ENCODE results near the gene ADAM10.

ADAM10 gene

DNA sequence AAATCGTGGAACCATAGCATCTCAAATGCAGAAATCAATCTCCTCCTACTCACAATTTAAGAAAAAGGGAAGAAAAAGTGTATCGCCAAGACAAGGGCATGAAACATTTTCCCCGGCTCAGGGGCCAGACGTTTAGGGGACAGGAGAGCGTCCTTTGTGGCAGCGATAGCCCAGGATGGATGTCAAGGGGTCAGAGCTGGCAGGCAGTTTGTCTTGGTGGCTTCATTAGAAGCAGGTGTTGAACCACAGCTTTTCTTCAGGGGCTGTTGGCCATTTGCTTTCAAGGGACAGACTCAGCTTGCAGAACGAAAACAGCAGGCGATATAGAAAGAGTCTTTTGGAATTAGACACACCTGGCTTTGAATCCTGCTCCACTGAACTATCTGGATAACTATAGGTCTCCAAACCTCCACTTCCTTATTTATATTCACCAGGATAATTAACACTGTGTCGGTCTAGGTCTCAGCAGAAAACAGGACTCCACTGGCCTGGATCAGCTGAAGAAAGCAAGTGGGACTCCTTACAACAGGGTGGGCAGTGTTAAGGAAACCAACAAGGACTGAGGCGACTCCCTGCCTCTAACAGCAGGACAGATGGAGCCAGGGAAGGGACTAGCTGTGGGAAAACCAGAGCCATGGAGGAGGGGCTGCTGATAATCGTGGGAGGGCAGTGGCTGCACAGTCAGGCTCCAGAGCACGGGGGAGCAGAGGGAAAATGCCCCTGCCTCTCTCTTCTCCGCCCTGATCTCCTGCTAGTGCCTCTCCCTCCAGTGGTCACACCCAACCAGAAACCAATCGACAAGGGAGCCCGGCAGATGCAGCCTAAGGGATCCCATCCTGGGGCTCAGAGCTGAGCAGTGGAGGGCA, 194.1 kb downstream of the ADAM10 start:
- Histone ChIP-seq H3K9me3 (ENCODE audit: control insufficient read depth, low read length) (peaks cover 4% of the 10 kb centered on the region), H3K9ac (ENCODE audit: low read length) (no peak overlapping the region), H3K4me1 (ENCODE audit: control insufficient read depth, insufficient read depth, low read length) (peaks cover 17% of the 10 kb centered on the region), H3K4me3 (ENCODE audit: low read length) (no peak overlapping the region), H3K36me3 (ENCODE audit: control insufficient read depth, insufficient read depth, low read length, severe bottlenecking) (no peaks in the 10 kb centered on the region), H3K27me3 (replicated peaks; ENCODE audit: control insufficient read depth, insufficient read depth, low read length) (no peaks in the 10 kb centered on the region)
- DNase-seq (ENCODE audit: low read depth) = no peak

DNA sequence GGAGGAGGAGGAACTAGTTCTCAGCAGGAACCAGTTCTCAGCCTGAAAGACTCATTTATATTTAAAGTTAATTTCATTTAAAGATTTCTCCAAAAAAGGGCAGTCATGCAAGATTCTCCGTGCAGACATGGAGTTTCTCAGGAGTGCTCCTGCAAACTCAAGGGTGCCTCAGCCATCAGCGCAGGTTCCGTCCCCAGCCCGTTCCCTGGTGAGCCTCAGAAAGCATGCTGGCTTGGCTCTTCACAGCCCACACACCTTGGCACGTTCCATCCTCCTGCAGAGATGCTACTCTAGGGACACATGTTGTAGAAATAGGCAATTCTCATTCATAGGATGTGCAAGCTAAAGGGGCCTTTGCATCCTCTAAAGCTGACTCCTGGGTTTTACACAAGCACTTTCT, 194.7 kb downstream of the ADAM10 start:
- DNase-seq (ENCODE audit: low read depth) = no peak
- Histone ChIP-seq H3K9ac (ENCODE audit: low read length) (no peak overlapping the region), H3K36me3 (ENCODE audit: control insufficient read depth, insufficient read depth, low read length, severe bottlenecking) (no peaks in the 10 kb centered on the region)

DNA sequence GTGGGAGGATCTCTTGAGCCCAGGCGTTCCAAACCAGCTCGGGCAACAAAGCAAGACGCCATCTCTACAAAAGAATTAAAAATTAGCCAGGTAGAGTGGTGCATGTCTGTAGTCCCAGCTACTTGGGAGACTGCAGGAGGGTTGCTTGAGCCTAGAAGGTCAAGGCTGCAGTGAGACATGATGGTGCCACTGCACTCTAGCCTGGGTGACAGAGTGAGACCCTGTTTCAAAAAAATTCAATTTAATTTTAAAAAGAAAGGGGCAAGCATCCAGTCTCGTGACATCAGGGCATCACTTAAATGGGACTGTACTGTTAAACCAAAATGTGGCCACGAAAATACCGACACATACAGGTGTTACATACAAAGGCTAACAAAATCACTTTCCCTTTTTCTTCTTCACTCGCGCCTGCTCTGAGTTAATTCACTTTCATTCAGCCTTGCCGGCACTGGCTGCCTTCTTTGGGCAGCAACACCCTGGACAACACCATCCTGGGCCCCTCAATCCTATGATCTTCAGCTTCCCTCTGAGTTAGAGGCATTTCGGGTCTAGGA, 196.1 kb downstream of the ADAM10 start:
- Histone ChIP-seq H3K9ac (ENCODE audit: low read length) (no peak overlapping the region), H3K36me3 (ENCODE audit: control insufficient read depth, insufficient read depth, low read length, severe bottlenecking) (no peaks in the 10 kb centered on the region), H3K4me1 (ENCODE audit: control insufficient read depth, insufficient read depth, low read length) (peaks cover 22% of the 10 kb centered on the region), H3K9me3 (ENCODE audit: control insufficient read depth, low read length) (peaks cover under 1% of the 10 kb centered on the region), H3K27me3 (replicated peaks; ENCODE audit: control insufficient read depth, insufficient read depth, low read length) (no peaks in the 10 kb centered on the region), H3K4me3 (ENCODE audit: low read length) (no peak overlapping the region)
- no peak for DNase-seq (ENCODE audit: low read depth)

More for the DNA sequence above, 194.7 kb downstream of the ADAM10 start:
- no peak overlapping the region for H3K4me3 ChIP-seq (ENCODE audit: low read length)
- no peaks in the 10 kb centered on the region for H3K27me3 ChIP-seq (replicated peaks; ENCODE audit: control insufficient read depth, insufficient read depth, low read length)
- H3K9me3 ChIP-seq (ENCODE audit: control insufficient read depth, low read length) = peaks cover 4% of the 10 kb centered on the region
- peaks cover 17% of the 10 kb centered on the region for H3K4me1 ChIP-seq (ENCODE audit: control insufficient read depth, insufficient read depth, low read length)

- no peaks in the 10 kb centered on the region for H3K27me3 ChIP-seq (replicated peaks; ENCODE audit: control insufficient read depth, insufficient read depth, low read length)
- H3K36me3 ChIP-seq (ENCODE audit: control insufficient read depth, insufficient read depth, low read length, severe bottlenecking) = no peaks in the 10 kb centered on the region
- H3K9me3 ChIP-seq (ENCODE audit: control insufficient read depth, low read length) = no peaks in the 10 kb centered on the region
- H3K9ac ChIP-seq (ENCODE audit: low read length) = peak overlapping the region; percentile 85
- peaks cover 27% of the 10 kb centered on the region for H3K4me1 ChIP-seq (ENCODE audit: control insufficient read depth, insufficient read depth, low read length)
- H3K4me3 ChIP-seq (ENCODE audit: low read length) = peak overlapping the region; percentile 77
- no peak for DNase-seq (ENCODE audit: low read depth)
Observed at GRCh38 chr15:58552505-58553364, 196.8 kb downstream of the ADAM10 start.

DNA sequence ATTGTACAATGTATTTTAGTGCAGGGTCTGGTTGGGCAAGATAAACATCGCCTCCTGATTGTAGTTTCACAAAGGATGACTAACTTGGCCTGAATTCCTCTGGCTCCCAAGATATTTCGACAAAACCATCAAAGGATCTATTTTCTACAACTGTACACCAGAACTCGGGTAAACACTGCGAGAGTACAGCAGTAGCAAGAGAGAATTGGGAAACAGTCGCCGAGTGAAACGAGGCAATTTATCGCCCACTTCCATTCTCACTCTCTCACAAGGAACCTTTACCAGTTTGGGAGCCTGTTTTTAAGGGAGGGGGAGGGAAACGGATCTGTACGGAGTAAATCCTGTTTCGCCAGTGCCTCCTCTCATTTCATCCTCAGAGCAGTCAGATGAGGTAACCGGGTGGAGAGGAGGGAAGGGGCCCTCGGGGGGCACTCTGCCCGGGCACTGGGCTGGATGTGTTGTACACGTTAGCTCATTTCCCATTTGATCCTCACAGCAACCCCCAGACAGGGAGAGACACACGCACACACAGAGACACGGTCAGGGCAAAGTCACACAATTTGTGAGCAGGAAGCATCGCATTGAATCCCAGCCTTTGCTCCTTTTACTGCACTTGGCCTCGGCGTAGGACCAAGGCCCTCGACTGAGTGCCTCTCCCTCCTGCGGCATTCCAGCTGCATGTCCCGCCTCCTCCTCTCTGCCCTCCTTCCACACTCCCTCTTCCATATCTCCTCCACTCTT, 197.6 kb downstream of the ADAM10 start:
- peaks cover 35% of the 10 kb centered on the region for H3K4me1 ChIP-seq (ENCODE audit: control insufficient read depth, insufficient read depth, low read length)
- no peaks in the 10 kb centered on the region for H3K9me3 ChIP-seq (ENCODE audit: control insufficient read depth, low read length)
- H3K4me3 ChIP-seq (ENCODE audit: low read length) = peak overlapping the region; percentile 77
- DNase-seq (ENCODE audit: low read depth) = peak; percentile 94
- peak overlapping the region; percentile 85 for H3K9ac ChIP-seq (ENCODE audit: low read length)
- H3K27me3 ChIP-seq (replicated peaks; ENCODE audit: control insufficient read depth, insufficient read depth, low read length) = no peaks in the 10 kb centered on the region
- H3K36me3 ChIP-seq (ENCODE audit: control insufficient read depth, insufficient read depth, low read length, severe bottlenecking) = no peaks in the 10 kb centered on the region

- Histone ChIP-seq H3K27me3 (replicated peaks; ENCODE audit: control insufficient read depth, insufficient read depth, low read length) (no peaks in the 10 kb centered on the region), H3K9me3 (ENCODE audit: control insufficient read depth, low read length) (no peaks in the 10 kb centered on the region), H3K36me3 (ENCODE audit: control insufficient read depth, insufficient read depth, low read length, severe bottlenecking) (no peaks in the 10 kb centered on the region), H3K4me3 (ENCODE audit: low read length) (peak overlapping the region; percentile 33), H3K9ac (ENCODE audit: low read length) (peak overlapping the region; percentile 85), H3K4me1 (ENCODE audit: control insufficient read depth, insufficient read depth, low read length) (peaks cover 41% of the 10 kb centered on the region)
- no peak for DNase-seq (ENCODE audit: low read depth)
Observed at GRCh38 chr15:58551084-58551763, 198.3 kb downstream of the ADAM10 start.

DNA sequence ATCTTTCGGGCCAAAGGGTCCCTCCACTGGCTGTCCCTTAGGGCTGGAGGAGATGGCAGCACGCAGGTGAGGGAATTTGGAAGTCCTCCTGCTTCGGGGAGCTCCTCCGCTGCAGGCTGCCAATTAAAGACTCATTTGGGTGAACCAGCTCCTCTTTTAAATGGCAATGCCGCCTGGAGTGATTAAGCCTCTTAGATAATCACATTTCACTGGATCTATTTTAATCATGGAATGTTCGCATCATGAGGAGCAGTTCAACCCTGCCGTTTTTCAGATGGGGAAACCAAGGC, 199.8 kb downstream of the ADAM10 start:
- Histone ChIP-seq H3K4me3 (ENCODE audit: low read length) (no peak overlapping the region), H3K4me1 (ENCODE audit: control insufficient read depth, insufficient read depth, low read length) (peaks cover 42% of the 10 kb centered on the region), H3K27me3 (replicated peaks; ENCODE audit: control insufficient read depth, insufficient read depth, low read length) (no peaks in the 10 kb centered on the region), H3K9me3 (ENCODE audit: control insufficient read depth, low read length) (no peaks in the 10 kb centered on the region), H3K9ac (ENCODE audit: low read length) (no peak overlapping the region), H3K36me3 (ENCODE audit: control insufficient read depth, insufficient read depth, low read length, severe bottlenecking) (no peaks in the 10 kb centered on the region)
- no peak for DNase-seq (ENCODE audit: low read depth)

DNA sequence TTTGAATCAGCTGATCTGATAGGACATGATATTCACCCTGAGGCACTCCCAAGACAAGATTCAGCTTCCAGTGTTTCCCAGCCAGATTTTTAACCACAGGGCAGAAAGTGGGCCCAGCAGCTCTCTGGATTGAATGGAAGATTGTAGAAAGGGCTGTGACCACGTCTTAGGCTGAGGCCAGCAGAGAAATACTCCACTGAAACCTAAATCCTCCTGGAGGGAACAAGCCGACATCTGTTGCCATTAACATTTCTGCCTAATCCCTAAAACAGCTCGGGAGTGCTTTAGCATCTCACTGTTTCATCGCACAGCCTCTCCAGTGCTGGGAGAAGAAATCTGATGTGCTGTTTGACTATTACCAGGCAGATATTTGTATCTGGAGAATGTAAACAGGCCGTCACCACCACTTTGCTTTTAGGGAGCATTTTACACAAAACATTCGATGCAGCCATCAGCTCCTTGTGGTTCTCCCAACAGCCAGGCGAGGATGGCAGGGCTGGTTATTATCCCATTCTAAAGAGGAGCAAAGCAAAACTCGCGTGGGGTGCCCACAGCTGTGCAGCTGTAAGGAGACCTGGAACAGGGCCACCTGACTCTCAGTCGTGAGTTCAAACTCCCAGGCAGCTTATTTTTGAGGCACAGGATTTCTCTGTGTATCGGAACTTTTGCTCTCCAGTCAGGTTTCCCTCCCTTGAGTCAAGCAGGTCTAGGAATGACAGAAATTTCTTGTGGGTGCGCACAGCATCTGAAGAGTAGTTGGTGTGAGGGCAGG, 200.3 kb downstream of the ADAM10 start:
- no peak overlapping the region for H3K4me3 ChIP-seq (ENCODE audit: low read length)
- peak; percentile 85 for DNase-seq (ENCODE audit: low read depth)

GRCh38 chr15:58548308-58549012, 201.0 kb downstream of the ADAM10 start:
- no peak for DNase-seq (ENCODE audit: low read depth)
- H3K9ac ChIP-seq (ENCODE audit: low read length) = no peak overlapping the region
- H3K27me3 ChIP-seq (replicated peaks; ENCODE audit: control insufficient read depth, insufficient read depth, low read length) = no peaks in the 10 kb centered on the region
- no peaks in the 10 kb centered on the region for H3K9me3 ChIP-seq (ENCODE audit: control insufficient read depth, low read length)
- H3K36me3 ChIP-seq (ENCODE audit: control insufficient read depth, insufficient read depth, low read length, severe bottlenecking) = no peaks in the 10 kb centered on the region
- peaks cover 45% of the 10 kb centered on the region for H3K4me1 ChIP-seq (ENCODE audit: control insufficient read depth, insufficient read depth, low read length)
- no peak overlapping the region for H3K4me3 ChIP-seq (ENCODE audit: low read length)

More for the DNA sequence above, 200.3 kb downstream of the ADAM10 start:
- no peaks in the 10 kb centered on the region for H3K9me3 ChIP-seq (ENCODE audit: control insufficient read depth, low read length)
- H3K36me3 ChIP-seq (ENCODE audit: control insufficient read depth, insufficient read depth, low read length, severe bottlenecking) = no peaks in the 10 kb centered on the region
- peaks cover 42% of the 10 kb centered on the region for H3K4me1 ChIP-seq (ENCODE audit: control insufficient read depth, insufficient read depth, low read length)
- no peaks in the 10 kb centered on the region for H3K27me3 ChIP-seq (replicated peaks; ENCODE audit: control insufficient read depth, insufficient read depth, low read length)
- H3K9ac ChIP-seq (ENCODE audit: low read length) = no peak overlapping the region
